HG02588 (cell line): ENCODE results near the gene SOX1.

Source experiments
- ATAC-seq: cut with Tn5 transposase; IDR thresholded peaks from one replicate; pipeline ENCODE4 v1.9.1; 2021; ENCODE audit warnings: mild to moderate bottlenecking, moderate library complexity; ENCODE audit not compliant: unreplicated experiment

SOX1 gene

DNA sequence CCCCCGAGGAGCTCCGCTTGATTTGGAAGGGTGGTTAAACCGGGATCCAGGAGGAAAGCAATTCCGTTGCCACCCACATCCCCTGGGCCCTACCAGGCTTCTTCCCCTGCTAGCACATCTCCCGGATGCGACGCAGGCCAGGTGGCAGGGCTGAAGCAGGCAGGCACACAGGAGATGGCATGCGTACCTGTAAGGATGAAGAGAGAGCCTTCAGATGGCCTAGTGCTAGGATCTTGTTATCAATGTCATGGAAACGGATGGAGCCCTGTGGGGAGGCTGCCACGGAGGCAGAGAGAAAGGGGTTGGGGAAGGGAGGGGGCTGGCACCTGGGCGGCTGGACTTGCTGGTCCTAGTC is 8.5 kb upstream of the SOX1 start:
- ATAC-seq: no peak

DNA sequence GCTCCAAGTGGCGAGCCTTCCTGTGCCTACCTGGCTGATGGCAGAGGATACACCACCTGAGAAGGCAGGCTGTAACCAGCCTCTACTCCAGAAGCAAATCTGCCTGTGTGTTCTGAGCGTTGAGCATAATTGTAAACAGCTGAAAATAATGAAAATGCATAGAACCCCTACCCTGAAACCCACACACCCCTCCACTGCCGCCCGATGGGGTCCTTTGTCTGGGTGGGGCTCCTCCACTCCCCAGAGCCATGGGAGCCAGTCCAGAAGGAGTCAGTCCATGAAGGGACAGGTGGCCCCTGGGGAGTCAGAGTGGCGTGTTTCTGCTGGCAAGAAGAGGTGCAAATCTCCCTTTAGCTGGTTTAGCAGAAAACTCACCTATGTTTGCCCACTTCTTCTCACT is 8.0 kb upstream of the SOX1 start:
- no peak for ATAC-seq

DNA sequence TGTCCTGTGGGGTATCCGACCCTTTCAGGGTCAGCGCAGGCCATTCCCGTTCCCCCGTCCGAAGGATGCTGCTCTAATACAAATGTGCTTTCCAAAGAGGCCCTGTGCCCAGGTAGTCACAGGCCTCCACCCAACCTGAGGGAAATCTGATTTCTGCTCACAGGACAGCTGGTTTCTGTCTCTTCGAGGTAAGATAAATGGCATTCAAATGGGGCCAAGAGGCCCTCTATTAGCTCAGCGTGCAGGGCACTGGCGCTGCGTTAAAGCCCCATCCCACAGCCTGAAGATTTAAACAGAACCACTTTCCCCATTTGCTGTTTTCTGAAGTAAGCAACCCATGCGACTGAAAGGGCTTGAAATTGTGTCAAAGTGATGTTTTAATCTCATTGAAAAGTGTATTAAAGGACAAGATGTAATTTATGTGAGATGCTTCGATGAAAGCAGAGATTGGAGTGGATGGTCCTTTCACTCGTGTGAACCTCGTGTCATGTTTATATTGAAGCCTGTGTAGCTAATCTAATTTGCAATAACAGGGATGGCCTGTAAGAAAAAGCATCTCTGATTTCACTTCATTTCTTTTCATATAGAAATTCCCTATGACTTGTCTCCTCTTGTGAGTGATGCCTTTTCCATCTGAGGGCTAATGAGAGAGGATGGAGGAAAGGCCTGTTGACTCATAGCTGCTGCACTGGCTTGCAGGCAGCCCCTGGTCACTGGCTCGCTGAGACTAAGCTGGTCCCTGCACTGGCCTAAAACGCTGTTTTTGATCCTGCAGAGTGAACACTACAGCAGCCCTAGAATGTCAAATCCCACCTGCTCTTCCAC is 7.3 kb upstream of the SOX1 start:
- no peak for ATAC-seq

- ATAC-seq: no peak
These were observed 6.6 kb upstream of the SOX1 start for GRCh38 chr13:112060282-112060830.

- no peak for ATAC-seq
These were observed 6.0 kb upstream of the SOX1 start for GRCh38 chr13:112060899-112061366.

DNA sequence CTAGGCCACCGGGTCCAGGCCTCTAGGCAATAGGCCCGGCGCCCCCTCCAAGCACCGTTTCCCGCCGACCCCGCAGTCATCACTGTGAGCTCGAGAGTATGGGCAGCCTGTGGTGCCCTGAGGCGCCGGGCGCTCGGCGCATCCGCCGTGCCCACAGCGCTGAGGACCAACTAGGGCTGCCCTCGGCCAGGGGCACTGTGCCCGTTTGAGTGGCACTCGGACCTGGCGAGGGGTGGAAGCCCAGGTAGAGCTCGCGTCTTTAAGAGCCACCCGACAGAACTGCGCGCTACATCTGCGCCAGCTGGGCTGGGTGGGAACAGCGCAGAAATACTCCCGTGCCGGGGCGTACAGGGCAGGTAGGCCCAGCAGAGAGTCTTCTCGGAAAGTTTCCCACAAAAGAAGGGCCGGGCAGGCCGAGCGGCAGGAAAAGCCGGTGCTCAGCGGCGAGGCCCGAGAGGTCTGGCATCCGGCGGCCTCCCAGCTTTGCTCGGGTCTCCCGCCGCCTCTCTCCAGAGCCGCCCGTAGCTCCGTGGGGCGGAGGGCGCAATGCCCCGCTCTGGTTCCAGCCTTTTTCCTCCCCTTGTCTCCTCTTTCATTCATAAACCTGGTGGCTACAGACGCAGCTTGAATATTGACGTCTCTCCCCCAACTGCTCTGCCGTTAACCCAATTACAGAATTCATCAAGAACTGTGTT is 5.4 kb upstream of the SOX1 start:
- ATAC-seq: no peak

- no peak for ATAC-seq
These were observed 4.8 kb upstream of the SOX1 start for GRCh38 chr13:112062072-112062567.

- ATAC-seq: no peak
These were observed 4.1 kb upstream of the SOX1 start for GRCh38 chr13:112062571-112063570.

DNA sequence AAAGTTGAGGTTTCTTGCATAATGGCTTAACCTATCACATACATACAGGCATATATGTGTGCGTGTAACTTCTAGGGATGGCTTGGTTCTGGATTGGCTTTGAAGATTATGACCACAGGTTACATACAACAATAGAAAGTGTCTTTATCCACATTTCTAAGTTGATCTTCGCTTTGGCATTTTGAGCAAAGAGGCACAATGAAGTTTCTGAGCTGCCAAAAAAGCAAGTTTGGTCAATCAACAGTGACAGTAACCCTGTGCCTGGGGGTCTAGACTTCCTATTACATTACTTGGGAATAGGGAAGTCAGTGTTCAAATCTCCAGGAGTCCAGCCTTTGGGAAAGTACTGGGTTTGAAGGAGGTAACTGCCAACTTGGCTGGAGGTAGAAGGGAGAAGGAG is 3.1 kb upstream of the SOX1 start:
- ATAC-seq: no peak

- ATAC-seq: no peak
These were observed 2.7 kb upstream of the SOX1 start for GRCh38 chr13:112064222-112064621.

DNA sequence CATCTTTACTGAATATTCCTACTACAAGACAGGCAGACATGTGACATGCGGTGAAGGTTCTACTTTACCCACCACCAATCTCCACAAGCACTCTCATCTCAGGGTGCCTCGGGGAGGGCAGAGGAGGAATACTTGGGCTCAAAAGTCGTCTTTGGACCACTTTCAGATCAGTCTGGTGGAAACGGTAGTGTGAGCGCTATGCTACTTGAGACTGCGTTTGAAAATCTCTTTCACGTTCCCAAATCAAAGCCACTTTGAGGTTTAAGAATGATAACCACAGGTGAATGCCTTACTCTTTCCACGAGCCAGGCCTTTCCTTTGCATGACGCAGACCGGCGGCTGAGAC is 1.5 kb upstream of the SOX1 start:
- ATAC-seq: no peak

DNA sequence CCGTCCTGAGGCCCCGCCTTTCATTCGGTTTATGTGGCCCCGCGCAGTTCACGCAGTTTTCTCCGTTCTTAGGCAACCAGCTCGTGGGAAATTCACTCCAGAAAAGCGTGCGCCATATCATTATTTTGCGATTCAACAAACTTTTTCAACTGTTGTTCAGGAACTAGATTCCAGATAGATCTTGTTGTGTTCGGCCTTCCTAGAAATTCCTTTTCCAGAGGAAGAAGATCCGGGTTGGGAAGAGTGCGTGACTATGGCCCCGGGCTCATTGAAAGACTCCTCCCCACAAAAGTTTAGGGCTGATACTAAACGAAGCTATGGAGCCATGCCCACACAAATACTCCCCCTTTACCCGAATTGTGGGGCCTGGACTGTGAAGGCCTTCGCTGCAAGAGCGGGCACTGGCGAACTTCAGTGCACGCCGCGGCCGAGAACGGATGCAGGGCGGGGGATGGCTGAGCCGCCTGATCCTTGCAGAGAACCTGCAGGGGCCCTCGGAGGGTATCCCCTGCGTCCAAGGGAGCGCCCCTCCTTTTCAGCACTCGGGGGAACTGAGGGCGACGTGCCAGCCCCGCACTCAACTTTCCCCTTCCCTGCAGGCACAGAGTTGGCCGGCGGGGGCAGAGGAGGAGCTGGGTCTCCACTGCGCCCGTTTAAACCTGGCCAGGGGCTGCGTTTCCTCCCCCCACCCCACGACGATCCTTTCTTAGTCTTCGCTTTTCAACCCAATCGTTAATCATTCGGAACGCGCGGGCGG is 904 bp upstream of the SOX1 start:
- ATAC-seq: no peak

GRCh38 chr13:112066624-112067004 is 335 bp upstream of the SOX1 start:
- no peak for ATAC-seq

DNA sequence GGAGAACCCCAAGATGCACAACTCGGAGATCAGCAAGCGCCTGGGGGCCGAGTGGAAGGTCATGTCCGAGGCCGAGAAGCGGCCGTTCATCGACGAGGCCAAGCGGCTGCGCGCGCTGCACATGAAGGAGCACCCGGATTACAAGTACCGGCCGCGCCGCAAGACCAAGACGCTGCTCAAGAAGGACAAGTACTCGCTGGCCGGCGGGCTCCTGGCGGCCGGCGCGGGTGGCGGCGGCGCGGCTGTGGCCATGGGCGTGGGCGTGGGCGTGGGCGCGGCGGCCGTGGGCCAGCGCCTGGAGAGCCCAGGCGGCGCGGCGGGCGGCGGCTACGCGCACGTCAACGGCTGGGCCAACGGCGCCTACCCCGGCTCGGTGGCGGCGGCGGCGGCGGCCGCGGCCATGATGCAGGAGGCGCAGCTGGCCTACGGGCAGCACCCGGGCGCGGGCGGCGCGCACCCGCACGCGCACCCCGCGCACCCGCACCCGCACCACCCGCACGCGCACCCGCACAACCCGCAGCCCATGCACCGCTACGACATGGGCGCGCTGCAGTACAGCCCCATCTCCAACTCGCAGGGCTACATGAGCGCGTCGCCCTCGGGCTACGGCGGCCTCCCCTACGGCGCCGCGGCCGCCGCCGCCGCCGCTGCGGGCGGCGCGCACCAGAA is 1.1 kb downstream of the SOX1 start:
- ATAC-seq: no peak

DNA sequence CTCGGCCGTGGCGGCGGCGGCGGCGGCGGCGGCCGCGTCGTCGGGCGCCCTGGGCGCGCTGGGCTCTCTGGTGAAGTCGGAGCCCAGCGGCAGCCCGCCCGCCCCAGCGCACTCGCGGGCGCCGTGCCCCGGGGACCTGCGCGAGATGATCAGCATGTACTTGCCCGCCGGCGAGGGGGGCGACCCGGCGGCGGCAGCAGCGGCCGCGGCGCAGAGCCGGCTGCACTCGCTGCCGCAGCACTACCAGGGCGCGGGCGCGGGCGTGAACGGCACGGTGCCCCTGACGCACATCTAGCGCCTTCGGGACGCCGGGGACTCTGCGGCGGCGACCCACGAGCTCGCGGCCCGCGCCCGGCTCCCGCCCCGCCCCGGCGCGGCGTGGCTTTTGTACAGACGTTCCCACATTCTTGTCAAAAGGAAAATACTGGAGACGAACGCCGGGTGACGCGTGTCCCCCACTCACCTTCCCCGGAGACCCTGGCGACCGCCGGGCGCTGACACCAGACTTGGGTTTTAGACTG is 1.7 kb downstream of the SOX1 start:
- no peak for ATAC-seq

DNA sequence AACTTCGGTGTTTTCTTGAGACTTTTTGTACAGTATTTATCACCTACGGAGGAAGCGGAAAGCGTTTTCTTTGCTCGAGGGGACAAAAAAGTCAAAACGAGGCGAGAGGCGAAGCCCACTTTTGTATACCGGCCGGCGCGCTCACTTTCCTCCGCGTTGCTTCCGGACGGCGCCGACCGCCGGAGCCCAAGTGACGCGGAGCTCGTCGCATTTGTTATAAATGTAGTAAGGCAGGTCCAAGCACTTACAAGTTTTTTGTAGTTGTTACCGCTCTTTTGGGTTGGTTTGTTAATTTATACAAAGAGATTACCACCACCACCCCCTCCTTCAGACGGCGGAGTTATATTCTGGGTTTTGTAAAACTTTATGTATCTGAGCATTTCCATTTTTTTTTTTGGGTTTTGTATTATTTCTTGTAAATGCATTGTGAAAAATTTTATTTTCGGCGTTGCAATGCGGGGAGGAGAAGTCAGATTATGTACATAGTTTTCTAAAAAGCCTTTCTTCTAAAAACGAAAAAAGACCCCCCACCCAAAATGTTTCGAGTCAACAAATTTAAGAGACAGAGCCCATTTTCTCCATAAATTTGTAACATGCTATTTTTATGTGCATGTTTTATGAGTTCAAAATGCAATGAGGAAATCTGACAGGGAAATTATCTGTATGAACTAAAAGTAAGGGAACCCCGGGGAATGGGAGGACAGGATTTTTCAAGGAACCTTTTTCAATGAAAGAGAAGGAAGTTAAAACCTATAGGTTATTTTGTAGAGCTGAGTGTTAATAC is 2.3 kb downstream of the SOX1 start:
- ATAC-seq: no peak

GRCh38 chr13:112069845-112070251 is 2.9 kb downstream of the SOX1 start:
- no peak for ATAC-seq

DNA sequence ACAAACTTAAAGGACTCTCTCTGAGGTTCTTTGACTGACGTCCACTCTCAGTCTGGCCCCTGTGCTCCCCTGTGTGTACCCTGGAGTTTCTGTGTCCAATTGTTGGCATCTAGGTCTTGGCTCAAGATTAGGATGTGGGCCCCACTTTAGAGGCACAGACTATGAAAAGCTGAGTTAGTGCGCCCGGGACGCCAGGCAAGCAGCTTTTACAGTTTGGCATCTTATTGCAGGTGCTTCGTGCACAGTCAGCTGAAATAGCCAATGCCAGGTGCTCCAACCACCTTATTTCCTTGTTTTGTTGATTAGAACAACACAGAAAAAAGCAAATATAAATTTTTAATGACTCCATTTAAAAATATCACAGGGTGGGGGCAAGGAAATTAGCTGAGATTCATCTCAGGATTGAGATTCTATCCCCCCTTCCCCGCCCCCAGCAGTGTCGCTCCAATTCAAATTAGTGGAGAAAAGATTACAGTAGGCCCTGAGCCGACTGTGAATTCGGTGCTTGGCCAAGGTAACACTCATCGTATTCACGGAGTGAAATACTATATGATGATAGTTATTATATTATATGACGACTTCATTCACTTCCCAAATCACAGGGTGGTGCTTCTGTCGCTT is 4.3 kb downstream of the SOX1 start:
- ATAC-seq: no peak
